Hematopoietic multipotent progenitor cell treated with erythropoietin and hydrocortisone succinate and interleukin-3 and kit ligand, for 6 days (in vitro differentiated cells): ENCODE results near the gene PDE4D.
A peak's percentile ranks its signal among the peaks of the same experiment; 100 is the strongest.
"Not testable (repeated sequence)": the region's sequence is repeated elsewhere in the genome, so short reads cannot be mapped to it uniquely, and the experiment has no call there.

Experiments
- DNase-seq: peaks from one replicate; pipeline ENCODE4 v3.0.0-alpha.2; 2015

PDE4D gene

DNA sequence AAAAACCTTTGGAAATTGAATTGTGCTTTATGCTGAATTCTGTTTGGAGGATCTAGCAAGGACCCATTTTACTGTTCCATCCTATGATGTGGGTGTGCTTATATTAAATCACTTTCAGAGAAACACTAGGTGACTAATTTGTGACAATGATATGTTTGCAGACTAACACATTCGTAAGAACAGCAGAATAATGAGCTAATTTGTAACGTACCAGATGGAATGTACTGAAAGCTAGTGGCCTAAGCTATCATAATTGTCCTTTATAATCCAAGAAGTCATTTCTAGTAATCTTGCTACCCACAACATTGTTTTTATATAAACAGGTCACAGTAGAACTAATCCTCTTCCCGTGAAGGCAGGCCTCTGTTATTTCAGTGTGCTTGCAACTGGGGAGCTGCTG is 292.5 kb downstream of the PDE4D start:
- no peak for DNase-seq

DNA sequence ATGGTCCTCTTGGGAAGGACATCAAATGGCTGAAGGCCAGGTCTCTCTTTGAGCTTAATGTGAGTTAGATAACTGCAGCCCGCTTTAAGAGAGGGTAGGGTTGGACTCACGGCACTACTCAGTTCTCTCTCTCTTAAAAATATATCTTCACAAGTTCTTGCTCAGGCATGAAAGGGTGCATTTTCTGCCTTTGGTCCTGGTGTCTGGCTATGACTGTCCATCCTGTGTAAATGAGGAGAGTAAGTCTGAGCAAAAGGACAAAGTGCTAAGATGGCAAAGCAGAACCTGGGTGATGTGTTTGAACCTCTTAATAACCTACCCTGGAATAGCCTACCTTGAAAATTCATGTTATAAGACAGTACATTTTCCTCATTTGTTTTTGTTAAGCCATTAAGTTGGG is 293.4 kb downstream of the PDE4D start:
- no peak for DNase-seq

DNA sequence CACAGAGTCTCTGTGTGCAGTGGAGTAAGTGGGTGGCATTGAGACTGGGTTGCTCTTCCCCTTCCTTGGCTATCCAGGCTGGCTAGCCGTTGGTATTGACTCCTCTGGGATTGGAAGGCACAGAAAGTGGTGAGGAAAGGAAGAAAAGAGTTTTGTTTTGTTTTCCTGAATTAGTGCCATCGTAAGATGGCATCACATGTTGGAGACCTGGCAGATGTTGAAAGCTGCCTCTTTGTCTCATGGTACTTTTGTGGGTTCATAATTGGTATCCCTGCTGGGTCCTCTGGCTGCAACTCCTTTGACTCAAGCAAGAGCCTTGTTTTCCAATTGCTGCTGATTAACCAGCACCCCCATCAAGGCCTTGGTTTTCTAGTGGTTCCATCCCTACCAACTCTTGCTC is 293.8 kb downstream of the PDE4D start:
- DNase-seq = no peak

DNA sequence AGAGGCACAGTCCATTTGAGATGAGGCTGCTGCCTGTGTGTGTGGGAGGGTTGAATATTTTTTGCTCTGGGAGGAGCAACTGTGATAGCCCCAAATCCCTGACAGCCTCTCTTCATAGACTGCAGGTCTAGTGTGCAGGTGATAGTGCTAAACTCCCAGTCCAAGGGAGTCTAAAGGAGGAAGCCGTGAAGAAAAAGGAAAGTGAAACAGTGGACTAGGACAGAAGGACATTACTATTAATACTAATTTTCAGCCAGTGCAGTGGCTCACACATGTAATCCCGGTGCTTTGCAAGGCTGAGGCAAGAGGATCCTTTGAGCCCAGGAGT is 295.0 kb downstream of the PDE4D start:
- DNase-seq = no peak

DNA sequence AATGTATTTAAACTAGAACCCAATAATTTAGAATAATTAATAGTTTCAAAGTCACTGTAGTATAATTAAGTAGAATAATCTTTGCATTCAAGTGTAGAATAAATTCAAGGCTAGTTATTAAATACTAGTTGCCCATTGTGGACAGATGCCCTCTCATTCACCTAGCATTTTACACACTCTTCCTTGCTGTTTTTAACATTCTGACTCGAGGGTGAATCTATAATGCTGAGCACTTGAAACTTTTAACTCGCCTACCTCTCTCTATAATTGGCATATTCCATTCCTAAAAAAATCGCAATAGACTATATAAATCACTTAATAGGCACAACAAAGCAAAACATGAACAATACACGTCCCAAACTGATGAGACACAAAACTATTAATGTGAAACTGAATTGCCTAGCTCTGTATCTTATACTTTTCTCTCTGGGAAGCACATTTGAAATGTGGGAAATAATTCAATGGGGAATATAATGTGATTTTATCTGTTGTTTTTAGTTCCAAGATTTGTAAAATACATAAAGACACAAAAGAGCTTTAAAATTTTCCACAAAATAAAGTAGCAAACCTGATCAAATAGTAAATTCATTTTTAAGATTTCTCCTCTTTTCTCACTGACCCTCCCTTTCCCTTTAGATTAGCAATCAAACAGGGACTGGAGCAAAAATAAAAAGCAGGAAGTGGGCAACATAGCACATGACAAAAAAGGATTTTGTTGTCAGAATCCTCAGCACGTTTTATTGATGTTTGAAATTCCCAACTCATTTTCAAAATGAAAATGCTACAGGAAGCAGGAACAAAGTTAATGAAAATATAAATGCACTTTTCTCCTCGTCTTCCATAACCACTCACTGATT is 295.6 kb downstream of the PDE4D start:
- no peak for DNase-seq

DNA sequence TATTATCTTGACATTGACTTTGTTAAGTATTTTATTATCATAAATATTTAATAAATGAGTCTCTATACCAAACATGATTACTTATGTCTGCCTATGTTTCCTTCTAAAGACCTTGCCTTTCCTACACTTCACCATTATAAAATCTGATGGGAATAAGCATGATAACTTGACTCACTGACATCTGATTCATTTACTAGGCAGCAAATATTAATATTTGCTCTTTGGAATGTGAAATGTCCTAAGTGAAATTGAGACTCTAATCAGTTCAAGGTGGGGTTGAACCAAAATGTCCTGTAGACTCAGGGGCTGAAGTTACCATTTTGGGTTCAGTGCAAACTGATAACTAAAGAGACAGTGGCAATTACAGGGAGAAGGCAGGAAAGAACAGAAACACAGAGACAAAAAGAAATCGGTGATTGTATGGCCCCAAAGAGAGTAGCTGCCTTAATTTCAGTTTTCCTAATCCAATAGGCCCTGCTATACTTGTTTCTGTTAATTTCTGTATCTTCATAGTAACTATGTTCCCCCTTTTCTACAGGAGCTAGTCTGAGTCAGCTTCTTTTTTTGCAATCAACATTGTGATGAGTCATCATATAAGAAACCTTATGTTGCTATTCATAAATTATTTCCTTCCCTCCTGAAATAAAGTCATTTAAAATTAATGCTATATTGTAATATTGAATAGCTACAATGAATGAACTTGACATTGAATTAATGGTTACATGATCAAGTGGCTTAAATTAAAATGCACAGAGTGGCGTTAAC is 296.8 kb downstream of the PDE4D start:
- peak; percentile 50 for DNase-seq

DNA sequence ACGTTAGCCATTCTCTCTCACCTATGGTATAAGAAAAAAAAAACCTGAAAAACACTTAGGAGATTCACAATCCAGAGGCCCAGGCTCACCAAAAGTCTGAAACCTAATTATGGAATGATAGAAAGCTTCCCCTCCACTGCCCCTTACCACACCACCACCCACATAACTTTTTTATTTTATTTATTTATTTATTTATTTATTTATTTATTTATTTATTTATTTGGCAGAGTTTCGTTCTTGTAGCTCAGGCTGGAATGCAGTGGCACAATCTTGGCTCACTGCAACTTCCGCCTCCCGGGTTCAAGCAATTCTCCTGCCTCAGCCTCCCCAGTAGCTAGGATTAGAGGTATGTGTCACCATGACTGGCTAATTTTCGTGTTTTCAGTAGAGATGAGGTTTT is 299.4 kb downstream of the PDE4D start:
- not testable (repeated sequence) for DNase-seq

DNA sequence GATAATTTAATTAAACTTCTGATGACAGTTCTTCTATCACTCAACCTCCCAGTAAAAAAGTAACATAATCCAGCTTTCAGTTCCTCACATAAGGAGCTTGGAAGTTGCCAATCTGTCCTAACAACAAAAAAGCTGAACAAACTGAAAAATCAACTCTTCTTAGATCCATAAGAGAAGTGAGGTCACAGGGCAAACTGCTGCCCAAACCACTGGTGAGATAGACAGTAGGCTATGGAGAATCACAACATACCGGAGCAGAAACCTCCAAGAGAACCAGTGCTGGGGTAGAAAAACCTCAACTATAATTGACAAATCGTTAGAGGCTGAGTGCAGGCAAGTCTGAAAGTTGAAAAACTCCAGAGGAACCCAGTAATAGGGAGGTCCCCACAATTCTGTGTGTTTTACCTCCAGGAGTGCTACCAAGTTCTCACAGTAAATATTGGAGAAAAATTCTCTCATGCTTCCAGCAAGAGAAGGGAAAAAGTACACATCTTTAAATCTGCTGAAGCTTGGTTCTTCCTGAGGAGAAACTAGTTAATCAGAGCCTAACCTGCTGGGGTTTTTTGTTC is 300.0 kb downstream of the PDE4D start:
- DNase-seq = no peak

DNA sequence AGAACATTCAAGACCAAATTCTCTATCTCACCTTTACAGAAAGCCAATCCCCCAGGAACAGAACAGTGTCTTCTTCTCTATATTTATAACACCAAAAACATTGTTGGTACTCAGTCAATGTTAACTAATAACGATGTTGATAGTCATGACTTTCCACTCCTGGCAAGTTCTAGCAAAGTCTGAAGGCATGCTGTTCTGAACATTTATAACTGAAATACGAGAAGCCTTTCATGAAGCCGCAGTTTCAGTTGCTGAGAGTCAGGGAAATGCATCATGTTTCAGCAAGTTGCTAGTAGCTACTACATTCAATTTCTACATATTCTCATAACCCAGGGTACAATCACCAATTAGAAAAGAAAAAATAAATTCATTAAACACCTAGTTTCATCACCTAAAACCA is 301.4 kb downstream of the PDE4D start:
- DNase-seq = no peak

DNA sequence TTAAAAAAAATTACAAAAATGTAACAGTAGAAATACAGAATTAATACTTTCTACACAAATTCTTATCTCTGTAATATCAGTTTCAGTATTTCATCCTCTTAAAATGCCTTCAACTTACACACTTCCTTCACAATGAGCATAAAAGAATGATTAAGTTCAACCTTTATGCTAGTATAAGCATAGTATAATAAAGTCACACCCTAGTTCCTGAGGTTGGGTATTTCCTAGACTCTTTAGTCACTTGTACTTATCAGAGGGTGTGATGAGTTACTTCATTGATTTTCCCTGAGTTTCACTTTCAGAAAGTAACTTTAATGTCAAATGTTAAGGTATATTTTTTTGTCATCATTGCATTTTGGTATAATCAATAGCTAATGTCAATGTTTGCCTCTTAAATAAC is 302.4 kb downstream of the PDE4D start:
- no peak for DNase-seq

DNA sequence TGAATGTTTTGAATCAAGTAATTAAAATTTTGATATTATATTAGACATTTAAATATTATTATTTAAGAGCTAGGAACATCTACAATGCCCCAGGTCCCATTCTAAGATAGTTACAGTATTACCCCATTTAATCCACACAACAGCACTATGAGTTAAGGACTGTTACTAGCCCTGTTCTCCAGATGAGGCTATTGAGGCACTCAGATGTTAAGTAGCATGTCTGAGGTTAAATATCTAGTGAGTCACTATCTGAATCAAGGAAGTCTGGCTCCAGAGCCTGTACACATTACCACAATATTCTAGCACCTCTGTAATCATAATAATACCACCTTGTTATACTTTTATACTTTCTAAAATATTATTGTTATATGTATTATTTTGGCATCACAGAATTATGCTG is 304.6 kb downstream of the PDE4D start:
- DNase-seq = no peak

DNA sequence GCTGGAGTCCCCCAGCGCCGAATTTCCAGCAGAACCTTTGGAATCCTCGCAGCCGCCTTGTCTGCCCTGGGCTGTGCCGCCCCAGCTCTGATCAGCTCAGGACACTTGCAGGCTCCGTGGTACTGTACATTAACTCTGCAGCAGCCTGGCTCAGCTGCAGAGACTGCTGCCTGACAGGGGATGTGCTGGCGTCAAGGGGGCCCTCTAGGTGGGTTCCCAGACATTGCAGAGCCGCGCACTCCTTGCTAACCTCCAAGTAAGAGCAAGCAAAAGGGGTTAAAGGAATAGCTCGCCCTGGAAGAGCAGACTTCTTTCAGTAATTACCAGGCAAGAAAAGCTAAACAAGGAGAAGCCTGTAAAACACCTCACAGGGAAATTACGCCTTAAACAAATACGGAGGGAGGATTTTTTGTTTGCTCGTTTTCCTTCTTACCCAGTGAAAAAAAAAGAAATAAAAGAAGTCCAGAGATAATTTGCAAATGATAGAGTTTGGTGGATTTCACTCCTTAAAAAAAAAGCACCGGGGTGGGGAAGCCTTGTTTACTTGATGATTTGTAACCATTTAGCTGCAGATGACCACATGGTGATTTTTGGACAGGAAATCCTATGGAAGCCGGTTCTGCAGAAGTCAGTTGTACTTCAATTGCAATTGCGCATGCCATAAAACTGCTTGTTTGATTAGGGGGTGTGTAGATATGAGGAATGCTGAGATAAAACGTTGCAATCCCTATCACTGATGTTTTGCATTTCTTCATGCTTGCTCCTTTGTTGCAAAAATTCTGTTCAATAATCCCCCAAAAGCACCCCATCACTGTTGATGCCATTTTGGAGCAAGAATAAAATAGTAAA is 305.8 kb downstream of the PDE4D start:
- DNase-seq = peak; percentile 27

DNA sequence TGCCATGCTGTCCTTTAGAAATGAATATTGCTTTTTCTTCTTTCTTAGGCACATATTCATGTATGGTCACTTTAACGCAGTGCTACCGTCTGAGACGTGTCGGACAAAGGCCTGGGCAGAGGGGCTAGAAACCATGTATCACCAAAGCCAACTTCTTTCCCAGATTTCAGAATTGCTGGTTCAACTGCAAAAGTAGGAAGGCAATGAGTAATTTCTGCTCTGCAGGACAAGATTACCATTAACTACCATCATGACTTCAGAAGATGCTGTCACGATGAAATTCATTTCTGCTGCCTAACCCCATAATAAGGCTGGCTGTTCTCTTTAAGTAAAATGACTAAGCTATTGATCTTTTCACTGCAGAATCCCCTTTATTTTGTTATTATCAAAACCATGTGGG is 306.7 kb downstream of the PDE4D start:
- no peak for DNase-seq

DNA sequence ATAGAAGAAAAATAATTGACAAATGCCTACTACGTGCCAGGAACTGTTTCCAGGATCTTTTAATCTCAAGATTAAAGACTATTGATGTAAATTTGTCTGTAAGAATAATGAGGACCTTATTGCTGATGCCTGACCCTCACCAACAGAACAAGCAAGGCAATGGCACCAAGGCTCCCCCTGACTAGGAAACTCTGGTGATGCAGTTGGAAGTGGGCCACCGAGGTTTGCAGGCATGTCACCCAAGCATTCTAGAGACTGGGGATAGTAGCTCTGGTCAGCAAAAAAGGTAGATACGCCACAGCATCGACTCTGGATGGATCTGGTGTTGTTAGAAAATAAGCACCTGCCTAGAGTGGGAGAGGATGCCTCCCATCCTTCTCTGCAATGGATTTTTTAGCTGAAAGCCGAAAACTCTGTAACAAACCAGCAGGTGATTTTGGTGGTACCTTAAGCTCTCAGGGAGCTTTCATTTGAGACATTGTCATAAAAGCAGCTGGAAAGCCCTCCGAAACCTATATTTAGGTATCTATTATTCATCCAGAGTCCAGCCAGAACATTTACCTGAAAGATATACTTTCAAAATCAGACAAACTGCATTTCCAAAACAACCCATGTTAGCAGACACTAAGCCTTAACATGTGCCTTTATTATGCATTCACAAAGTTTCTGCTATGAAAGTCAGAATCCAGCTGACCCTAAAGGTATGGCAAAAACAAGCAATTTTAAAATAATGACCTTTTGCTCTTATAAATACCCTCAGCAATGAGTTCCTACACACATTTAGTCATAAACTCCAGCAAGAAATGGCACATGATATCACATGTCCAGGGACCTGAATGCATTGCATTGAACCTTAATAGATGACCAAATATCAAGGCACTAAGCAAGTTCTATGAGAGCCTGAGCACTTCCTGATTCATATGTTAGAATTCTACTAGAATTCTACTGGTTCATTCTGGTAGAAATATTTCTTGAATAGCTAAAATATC is 308.4 kb downstream of the PDE4D start:
- no peak for DNase-seq

DNA sequence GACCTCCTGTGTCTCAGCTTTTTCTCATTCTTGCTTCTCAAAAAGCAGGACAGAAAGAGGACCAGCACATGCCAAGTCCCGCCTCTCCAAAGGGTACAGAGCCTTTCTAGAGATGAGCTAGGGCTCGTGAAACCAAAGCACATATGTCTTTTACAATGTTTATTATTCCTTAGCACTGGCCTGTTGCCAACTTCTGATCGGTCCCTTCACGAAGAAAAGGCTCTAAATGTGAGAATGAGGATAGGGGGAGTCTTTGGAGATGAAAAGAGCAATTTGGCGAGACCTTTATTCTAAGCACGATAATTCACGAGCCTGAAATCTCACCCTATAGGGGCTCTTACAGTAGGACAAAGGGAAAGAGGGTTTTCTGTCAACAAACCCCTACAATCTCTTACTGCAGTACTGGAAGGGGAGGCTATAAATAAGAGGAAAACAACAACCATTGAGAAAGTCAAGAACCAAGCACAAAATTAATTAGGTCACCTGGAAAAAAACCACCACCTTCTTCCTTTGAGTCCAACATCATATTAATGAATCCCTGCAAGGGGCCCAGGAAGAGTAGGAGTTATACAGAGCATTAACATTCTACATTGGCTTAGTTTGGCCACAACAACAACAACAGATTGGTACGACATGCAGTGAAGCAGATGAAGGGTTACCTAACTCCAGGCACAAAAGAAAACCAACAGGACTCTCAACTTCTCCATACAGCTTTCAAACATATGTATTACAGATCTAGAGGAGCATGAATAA is 309.5 kb downstream of the PDE4D start:
- DNase-seq = no peak

DNA sequence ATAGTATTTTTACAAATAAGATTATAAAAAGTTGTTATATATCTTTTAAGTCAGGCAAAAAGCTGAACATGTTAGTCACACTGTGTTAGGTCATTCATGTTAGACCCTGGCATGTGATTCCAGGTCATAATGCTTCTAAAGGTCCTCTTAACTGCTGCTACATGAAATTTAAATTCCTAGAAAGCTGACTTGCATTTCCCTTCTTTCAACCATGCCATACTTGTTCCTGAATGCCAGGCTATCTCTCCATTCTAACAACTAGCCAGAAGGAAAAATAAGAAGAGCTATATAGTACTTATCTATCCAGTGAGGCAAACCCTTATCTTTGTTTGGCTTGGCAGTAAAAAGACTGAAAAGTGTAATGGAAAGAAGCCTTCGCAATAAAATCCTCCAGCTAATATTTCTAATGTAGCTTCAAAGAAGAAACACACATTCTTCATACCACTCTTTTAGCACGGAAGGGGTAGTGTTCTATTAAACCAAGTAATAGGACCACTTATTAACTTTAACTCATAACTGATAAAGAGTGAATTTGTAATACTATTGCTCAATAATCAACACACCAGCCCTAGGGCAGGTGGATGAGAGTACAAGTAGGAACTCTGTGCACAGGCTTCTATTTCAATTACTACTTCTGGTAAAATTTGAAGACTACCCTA is 310.2 kb downstream of the PDE4D start:
- no peak for DNase-seq

DNA sequence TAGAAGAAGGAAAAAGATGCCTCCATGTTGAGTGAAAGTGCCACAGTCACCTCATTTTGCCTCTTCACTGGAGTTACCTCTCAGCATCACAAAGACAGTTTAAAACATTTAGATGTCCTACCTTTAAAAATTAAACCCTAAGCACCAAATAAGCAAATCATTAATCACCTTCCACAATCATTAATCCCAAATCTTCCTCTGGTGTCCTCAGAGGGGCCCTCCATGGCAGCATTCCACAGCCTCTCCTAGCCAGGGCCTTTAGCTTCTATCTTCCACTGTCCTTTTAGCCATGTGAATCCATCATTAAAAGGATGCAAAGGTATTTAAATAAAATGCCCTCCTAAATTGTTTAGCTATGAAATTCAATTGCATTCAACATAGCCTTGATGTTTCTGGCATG is 310.8 kb downstream of the PDE4D start:
- no peak for DNase-seq

DNA sequence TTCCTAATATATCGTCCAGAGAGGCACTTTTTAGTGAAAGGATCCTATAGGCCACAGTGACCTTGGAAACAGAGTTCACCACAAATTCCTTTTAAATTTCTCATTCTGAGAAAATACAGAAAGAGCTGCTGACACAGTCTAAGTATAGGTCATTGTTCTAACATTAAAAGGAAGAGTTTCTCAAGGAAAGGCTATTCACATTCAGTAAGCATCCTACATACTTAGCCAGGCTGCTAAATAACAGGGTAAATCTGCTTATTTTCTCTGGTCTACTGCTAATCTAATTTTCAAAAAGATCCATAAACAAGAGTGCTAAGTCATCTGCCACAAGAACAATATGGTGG is 313.7 kb downstream of the PDE4D start:
- no peak for DNase-seq

DNA sequence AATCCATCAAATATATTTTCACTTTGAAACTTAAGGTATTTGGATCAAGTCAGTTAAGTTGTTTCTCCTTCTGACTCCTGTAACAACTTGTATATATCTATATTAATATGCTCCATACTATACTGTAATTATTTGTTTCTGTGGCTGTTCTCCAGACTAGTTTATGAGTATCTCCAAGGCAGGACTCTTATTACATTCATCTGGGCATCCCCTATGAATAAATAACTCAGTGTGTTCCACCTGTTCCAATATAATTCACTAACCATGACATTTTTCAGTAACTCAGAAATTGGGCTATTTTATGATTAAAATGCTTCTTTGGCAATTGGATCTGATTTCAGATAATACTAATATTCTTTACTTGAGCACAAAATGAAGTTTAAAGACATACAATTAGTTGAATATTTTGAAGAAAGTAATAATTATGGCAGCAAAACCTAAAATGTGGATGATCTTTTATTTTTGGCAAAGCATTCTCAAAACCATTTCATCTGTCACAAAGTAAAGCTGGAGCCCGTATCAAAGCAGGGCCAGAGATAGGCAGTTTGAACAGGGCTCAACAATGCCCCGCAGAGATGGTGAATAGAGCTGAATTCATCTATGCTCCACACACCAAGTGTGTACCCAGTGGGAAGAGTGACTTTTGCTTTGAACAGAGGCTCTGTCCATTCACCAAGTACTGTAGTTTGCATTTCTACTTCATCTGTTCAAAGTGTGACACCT is 314.3 kb downstream of the PDE4D start:
- no peak for DNase-seq

DNA sequence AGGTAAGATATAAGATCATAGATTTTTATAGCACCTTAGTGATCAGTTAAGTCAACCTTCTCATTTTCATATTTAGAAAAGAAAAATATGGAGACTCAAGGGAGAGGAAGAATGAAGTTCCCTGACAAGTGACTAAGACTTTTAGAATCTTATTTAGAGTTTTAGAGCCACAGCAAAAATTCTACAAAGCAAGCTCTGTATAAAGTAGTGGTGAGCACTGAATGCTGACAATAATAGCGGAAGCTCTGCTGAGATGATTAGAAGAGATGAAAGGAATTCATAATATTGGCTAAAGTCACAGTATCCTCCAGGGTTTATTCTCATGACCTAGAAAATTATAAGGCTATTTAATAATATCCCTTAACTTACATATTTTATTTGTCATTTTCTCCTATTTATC is 316.0 kb downstream of the PDE4D start:
- no peak for DNase-seq
